Mucosa of rectum (tissue), 2 donors: ENCODE measurements around the gene GABRG3.

Experiments
- H3K27ac ChIP-seq, 2 donors: one replicate each; pipeline ENCODE4 v1.7.0; 2013; ENCODE audit warnings: inconsistent platforms in 2 of 2, low read depth in 2 of 2, low read length in 2 of 2
- H3K27me3 ChIP-seq, 2 donors: one replicate each; pipeline ENCODE4 v1.7.0; 2013; ENCODE audit warnings: low read length in 2 of 2; ENCODE audit not compliant: control insufficient read depth in 2 of 2, insufficient read depth in 2 of 2
- H3K36me3 ChIP-seq, 2 donors: one replicate each; pipeline ENCODE4 v1.7.0; 2013; ENCODE audit warnings: low read length in 2 of 2; ENCODE audit not compliant: control insufficient read depth in 2 of 2, insufficient read depth in 2 of 2
- H3K4me1 ChIP-seq, 2 donors: one replicate each; pipeline ENCODE4 v1.7.0; 2013; ENCODE audit warnings: low read length in 2 of 2, mild to moderate bottlenecking in 1 of 2; ENCODE audit not compliant: control insufficient read depth in 2 of 2, insufficient read depth in 2 of 2
- H3K4me3 ChIP-seq, 2 donors: one replicate each; pipeline ENCODE4 v1.7.0; 2013; ENCODE audit warnings: low read length in 2 of 2
- H3K9ac ChIP-seq, 2 donors: one replicate each; pipeline ENCODE4 v1.7.0; 2013; ENCODE audit warnings: low read length in 2 of 2, low read depth in 1 of 2, mild to moderate bottlenecking in 1 of 2
- H3K9me3 ChIP-seq, 2 donors: one replicate each; pipeline ENCODE4 v1.7.0; 2013; ENCODE audit warnings: low read length in 2 of 2; ENCODE audit not compliant: control insufficient read depth in 2 of 2
- donor health status: healthy.
- donor health status: Normal muscosa, but diverticular disease.

GABRG3 gene

DNA sequence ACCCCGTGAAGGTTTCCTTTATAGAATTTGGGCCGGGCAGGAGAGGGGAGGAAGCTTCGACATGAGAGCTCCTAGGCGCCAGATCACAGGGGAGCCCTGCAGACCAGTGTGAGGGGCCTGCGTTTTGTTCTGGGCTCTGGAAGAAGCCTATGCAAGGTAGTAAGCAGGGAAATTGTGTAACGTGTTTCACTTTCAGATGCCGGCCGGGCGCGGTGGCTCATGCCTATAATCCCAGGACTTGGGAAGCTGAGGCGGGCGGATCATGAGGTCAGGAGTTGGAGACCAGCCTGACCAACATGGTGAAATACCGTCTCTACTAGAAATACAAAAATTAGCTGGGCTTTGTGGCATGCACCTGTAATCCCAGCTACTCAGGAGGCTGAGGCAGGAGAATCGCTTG, 65.2 kb downstream of the GABRG3 start:
- no peak overlapping the region for H3K4me3 ChIP-seq
- H3K27ac ChIP-seq, result no peak overlapping the region
- no peak overlapping the region for H3K9ac ChIP-seq
- no peaks in the 10 kb centered on the region for H3K27me3 ChIP-seq
- no peaks in the 10 kb centered on the region for H3K36me3 ChIP-seq
- H3K9me3 ChIP-seq, result peaks cover 2% of the 10 kb centered on the region in 2 donors
- no peaks in the 10 kb centered on the region for H3K4me1 ChIP-seq

DNA sequence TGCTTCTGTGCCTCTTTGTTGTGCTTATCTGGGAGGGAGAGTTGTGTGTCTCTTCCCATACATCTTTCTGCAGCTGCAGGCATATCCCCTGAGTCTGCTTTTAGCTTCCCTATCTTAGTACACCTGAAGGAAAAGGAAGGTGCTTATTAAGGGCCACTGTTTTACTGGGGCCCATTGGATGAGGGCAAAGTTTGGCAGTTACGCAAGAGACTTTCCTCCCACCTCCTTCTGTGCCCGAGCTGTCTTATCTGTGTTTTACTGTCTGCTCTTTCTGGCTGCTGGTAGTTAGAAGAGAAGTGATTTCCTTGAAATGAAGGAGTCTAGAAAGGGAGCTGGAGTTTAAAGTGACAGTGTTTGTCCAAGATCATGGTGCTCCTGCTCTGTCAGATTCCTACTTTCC, 66.5 kb downstream of the GABRG3 start:
- H3K4me3 ChIP-seq, result no peak overlapping the region
- H3K27ac ChIP-seq, result no peak overlapping the region
- H3K9me3 ChIP-seq, result peaks cover 1 to 6% of the 10 kb centered on the region in 2 donors
- no peaks in the 10 kb centered on the region for H3K36me3 ChIP-seq
- H3K27me3 ChIP-seq, result no peaks in the 10 kb centered on the region
- no peaks in the 10 kb centered on the region for H3K4me1 ChIP-seq
- H3K9ac ChIP-seq, result no peak overlapping the region

DNA sequence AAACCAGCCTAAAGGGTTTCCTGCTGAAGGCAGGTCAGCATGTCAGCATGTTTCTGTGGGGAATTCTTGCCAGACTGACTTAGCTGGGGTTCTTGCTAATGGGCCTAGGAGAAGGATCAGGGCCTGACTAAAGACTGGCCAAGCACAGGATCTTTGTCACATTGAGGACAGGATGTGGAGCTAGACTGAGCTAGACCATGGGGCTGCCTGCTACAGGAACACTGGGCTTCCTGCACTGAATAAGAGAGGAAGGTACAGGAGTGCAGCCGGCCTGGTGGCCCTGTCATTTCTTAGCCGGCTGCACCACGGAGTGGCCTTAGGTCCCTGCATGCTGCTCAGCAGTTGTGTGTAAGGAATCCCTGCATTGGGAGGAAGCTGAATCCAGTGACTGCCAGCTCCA, 68.2 kb downstream of the GABRG3 start:
- H3K36me3 ChIP-seq, result no peaks in the 10 kb centered on the region
- H3K4me1 ChIP-seq, result no peaks in the 10 kb centered on the region
- no peak overlapping the region for H3K9ac ChIP-seq
- H3K9me3 ChIP-seq, result peaks cover 0 to 6% of the 10 kb centered on the region in 2 donors
- no peak overlapping the region for H3K27ac ChIP-seq
- no peak overlapping the region for H3K4me3 ChIP-seq
- no peaks in the 10 kb centered on the region for H3K27me3 ChIP-seq

DNA sequence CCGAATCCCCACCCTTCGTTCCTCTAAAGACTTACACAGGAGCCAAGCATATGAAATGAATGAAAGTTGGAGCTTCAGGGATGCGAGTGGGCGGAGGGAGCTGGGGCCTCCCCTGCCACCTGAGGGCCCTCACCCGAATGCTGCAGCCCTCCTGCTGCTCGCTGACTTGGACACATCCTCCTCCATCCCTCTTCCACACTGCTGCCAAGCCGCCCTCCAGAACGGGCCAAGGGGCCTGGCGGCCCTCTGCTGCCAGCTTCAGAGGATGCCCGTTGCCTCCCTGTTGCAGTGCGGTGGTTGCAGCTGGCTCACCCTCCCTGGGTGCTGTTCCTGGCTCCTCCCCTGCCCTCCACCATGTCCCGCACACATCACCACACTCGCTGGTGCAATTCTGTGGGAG, 71.2 kb downstream of the GABRG3 start:
- Histone ChIP-seq H3K36me3 (no peaks in the 10 kb centered on the region), H3K27ac (no peak overlapping the region), H3K27me3 (no peaks in the 10 kb centered on the region), H3K9me3 (peaks cover 0 to 5% of the 10 kb centered on the region in 2 donors), H3K4me3 (no peak overlapping the region), H3K9ac (no peak overlapping the region), H3K4me1 (no peaks in the 10 kb centered on the region)

DNA sequence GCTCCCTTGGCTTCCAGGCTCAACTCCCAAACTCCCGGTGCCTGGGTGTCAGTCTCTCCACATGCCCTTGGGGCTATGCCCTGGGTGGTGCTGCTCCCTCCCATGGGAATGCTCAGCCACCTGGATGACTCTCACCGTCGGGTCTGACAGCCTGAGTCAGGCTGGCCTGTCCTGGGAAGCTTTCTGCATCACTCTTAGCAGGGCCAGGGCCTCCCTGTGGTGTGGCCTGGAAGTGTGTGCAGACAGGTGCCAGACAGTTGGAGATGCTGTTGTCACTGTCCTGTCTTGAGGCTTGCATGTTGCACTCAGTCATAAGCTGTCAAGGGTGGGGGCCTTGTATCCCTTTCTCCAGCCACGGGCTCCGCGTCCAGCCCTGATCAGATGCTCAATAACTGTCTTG, 71.7 kb downstream of the GABRG3 start:
- H3K4me3 ChIP-seq, result no peak overlapping the region
- no peak overlapping the region for H3K9ac ChIP-seq
- no peak overlapping the region for H3K27ac ChIP-seq
- H3K36me3 ChIP-seq, result no peaks in the 10 kb centered on the region
- no peaks in the 10 kb centered on the region for H3K4me1 ChIP-seq
- H3K9me3 ChIP-seq, result peaks cover 0 to 5% of the 10 kb centered on the region in 2 donors
- H3K27me3 ChIP-seq, result no peaks in the 10 kb centered on the region

DNA sequence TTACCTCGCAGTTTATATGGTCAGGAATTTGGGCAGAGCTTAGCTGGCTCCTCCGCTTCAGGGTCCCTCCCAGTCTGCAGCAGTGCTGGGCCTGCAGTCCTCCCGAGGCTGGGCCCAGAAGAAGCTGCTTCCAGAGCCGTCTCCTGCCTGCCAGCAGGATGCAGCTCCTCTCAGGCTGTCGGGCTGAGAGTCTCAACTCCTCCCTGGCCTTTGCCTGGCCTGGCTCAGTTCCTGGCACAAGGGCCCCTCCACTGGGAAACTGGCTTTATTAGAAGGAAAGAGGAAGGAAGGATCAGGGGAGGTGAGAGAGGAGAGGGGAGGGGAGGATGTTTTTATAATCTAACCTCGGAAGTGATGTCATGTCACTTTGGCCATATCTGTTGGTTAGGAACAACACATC, 72.8 kb downstream of the GABRG3 start:
- no peak overlapping the region for H3K9ac ChIP-seq
- no peak overlapping the region for H3K27ac ChIP-seq
- no peaks in the 10 kb centered on the region for H3K36me3 ChIP-seq
- no peaks in the 10 kb centered on the region for H3K27me3 ChIP-seq
- no peak overlapping the region for H3K4me3 ChIP-seq
- H3K9me3 ChIP-seq, result peaks cover 0 to 5% of the 10 kb centered on the region in 2 donors
- H3K4me1 ChIP-seq, result no peaks in the 10 kb centered on the region

DNA sequence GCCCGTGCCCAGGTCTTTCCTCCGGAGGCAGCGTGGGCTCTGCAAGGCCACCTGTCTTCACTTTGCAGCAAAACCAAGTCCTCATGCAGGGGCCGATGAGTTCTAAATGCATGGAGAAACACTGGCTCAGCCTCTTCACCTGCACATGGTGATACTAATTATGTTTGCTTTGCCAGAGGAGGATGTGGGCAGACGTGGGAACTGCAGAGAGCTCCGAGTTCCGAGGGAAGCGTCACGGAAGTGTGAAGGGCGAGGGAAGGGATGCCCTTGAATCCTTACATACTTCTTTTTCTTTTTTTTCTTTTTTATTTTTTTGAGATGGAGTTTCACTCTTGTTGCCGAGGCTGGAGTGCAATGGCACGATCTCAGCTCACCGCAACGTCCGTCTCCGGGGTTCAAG, 74.8 kb downstream of the GABRG3 start:
- Histone ChIP-seq H3K4me1 (no peaks in the 10 kb centered on the region), H3K36me3 (no peaks in the 10 kb centered on the region), H3K27ac (no peak overlapping the region)

DNA sequence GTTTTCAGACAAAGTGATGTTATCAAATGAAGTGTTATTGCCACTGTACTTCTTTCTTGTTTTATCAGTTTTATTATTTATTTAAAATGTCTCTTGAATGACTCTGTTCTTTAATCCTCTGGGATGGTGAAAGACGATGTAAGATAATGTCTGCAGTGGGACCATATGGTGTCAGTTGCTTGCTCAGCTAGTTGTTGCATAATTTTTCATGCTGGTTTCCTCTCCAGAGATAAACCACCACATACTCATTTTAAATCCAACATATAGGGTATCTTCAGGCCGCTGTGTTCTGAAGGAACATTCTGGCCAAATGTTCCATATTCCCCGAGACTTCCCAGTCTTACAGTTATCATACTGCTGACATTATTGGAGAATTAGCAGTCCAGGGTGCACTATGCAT, 75.9 kb downstream of the GABRG3 start:
- Histone ChIP-seq H3K9ac (no peak overlapping the region), H3K27ac (no peak overlapping the region), H3K27me3 (no peaks in the 10 kb centered on the region), H3K4me1 (no peaks in the 10 kb centered on the region), H3K4me3 (no peak overlapping the region), H3K9me3 (peaks cover 0 to 4% of the 10 kb centered on the region in 2 donors), H3K36me3 (no peaks in the 10 kb centered on the region)

More for the DNA sequence above, 74.8 kb downstream of the GABRG3 start:
- H3K9ac ChIP-seq, result no peak overlapping the region
- H3K27me3 ChIP-seq, result no peaks in the 10 kb centered on the region
- no peak overlapping the region for H3K4me3 ChIP-seq
- peaks cover 0 to 7% of the 10 kb centered on the region in 2 donors for H3K9me3 ChIP-seq

DNA sequence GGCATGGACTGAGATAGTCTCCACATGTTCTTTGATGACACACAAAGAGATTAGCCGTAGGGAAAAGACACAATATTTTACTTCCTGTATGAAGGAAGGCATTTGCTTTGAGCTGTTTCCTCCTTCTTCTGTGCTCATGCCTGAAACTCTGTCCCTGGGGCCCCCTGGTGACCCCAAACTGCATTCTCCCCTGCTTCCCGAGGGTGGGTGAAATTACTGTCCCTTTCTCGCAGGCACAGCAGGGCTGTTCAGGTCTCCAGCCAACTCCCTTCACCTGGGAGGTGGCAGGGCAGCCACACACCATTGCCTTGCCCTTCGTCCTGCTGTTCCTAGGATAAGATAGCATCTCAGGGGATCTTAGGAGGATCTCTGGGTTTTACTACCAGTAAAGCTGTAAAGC, 79.2 kb downstream of the GABRG3 start:
- Histone ChIP-seq H3K9ac (no peak overlapping the region), H3K9me3 (peaks cover 0 to 3% of the 10 kb centered on the region in 2 donors), H3K27ac (no peak overlapping the region), H3K4me1 (no peaks in the 10 kb centered on the region), H3K27me3 (no peaks in the 10 kb centered on the region), H3K4me3 (no peak overlapping the region), H3K36me3 (no peaks in the 10 kb centered on the region)

DNA sequence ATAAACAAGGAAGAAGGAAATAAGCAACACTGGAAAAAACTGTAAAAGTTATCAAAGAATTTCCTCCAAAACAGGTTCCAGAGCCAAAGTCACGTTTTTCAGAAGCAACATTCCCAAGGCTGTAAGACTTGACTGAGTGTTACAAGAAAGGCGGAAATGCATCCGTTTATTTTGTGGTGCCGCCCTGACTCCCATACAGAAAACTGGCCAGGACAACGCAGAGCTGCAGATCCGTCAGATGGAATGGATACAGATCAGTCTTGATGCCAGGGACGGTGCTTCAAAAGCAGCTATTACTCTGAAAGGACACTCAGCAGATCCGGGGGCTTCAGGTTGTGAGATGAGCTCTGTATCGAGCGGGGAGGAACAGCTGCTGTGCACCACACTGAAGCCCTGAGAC, 83.4 kb downstream of the GABRG3 start:
- Histone ChIP-seq H3K4me1 (no peaks in the 10 kb centered on the region), H3K4me3 (no peak overlapping the region), H3K27ac (no peak overlapping the region), H3K9me3 (peaks cover under 1 to 6% of the 10 kb centered on the region in 2 donors), H3K36me3 (no peaks in the 10 kb centered on the region), H3K9ac (no peak overlapping the region), H3K27me3 (no peaks in the 10 kb centered on the region)
